CD4-positive, alpha-beta memory T cell (primary cell): Measurements from ENCODE around the gene FGF10. TPM values are rescaled to one million over a fixed set of nuclear protein-coding genes. Genes with fewer than 3 reads are reported as not detected.

ENCODE experiments used
- CTCF ChIA-PET: fragments of 350-600 bp; sonication (Branson Sonifier 250); formaldehyde crosslinking; loops from one replicate; lab custom pipeline; 2021; ENCODE audit warnings: inconsistent platforms; ENCODE audit not compliant: partially characterized antibody; lab: Charles Lee
- POLR2A ChIA-PET: fragments of 350-600 bp; sonication (Branson Sonifier 250); formaldehyde crosslinking; loops from one replicate; lab custom pipeline; 2021; ENCODE audit not compliant: partially characterized antibody; lab: Charles Lee
- DNase-seq, 5 donors: peaks; one replicate each; pipeline versions ENCODE4 v3.0.0 to v3.0.0-alpha.2; 2020 to 2022; ENCODE audit warnings: mixed read lengths in 1 of 5
- H3K27ac ChIP-seq: one replicate; pipeline ENCODE4 v1.7.0; 2013; ENCODE audit warnings: low read depth, low read length
- H3K27me3 ChIP-seq: 2 replicates; pipeline ENCODE4 v1.7.0; 2013; ENCODE audit warnings: mild to moderate bottlenecking, low read length, moderate library complexity; ENCODE audit not compliant: insufficient read depth
- H3K36me3 ChIP-seq: 2 replicates; pipeline ENCODE4 v1.7.0; 2013; ENCODE audit warnings: mild to moderate bottlenecking, low read length, moderate library complexity; ENCODE audit not compliant: insufficient read depth
- H3K4me1 ChIP-seq: 2 replicates; pipeline ENCODE4 v1.7.0; 2013; ENCODE audit warnings: mild to moderate bottlenecking, low read length, moderate library complexity; ENCODE audit not compliant: insufficient read depth
- H3K4me3 ChIP-seq, 2 donors: one replicate each; pipeline ENCODE4 v1.7.0; 2013; ENCODE audit warnings: low read length in 2 of 2, mild to moderate bottlenecking in 1 of 2
- H3K9me3 ChIP-seq, 2 donors: one replicate each; pipeline ENCODE4 v1.7.0; 2013; ENCODE audit warnings: low read length in 2 of 2, control low read depth in 1 of 2; ENCODE audit not compliant: control insufficient read depth in 1 of 2
- H3K27ac Mint-ChIP-seq, 7 donors: one replicate each; pipeline ENCODE4 v1.8.0; 2020 to 2021; ENCODE audit warnings: mixed read lengths in 7 of 7, mild to moderate bottlenecking in 6 of 7, inconsistent platforms in 3 of 7, moderate library complexity in 3 of 7
- H3K27me3 Mint-ChIP-seq, 2 donors: one replicate each; pipeline ENCODE4 v1.8.0; 2020 to 2021; ENCODE audit warnings: mixed read lengths in 2 of 2
- H3K36me3 Mint-ChIP-seq, 2 donors: one replicate each; pipeline ENCODE4 v1.8.0; 2020 to 2021; ENCODE audit warnings: mixed read lengths in 2 of 2, inconsistent platforms in 1 of 2, mild to moderate bottlenecking in 1 of 2
- H3K4me1 Mint-ChIP-seq, 4 donors: one replicate each; pipeline ENCODE4 v1.8.0; 2020 to 2021; ENCODE audit warnings: mixed read lengths in 4 of 4, mild to moderate bottlenecking in 1 of 4
- H3K4me3 Mint-ChIP-seq, 8 donors: one replicate each; pipeline ENCODE4 v1.8.0; 2020 to 2021; ENCODE audit warnings: mixed read lengths in 8 of 8, mild to moderate bottlenecking in 7 of 8, moderate library complexity in 6 of 8, inconsistent platforms in 3 of 8
- H3K9me3 Mint-ChIP-seq, 8 donors: one replicate each; pipeline ENCODE4 v1.8.0; 2020 to 2021; ENCODE audit warnings: mixed read lengths in 8 of 8, mild to moderate bottlenecking in 5 of 8, inconsistent platforms in 3 of 8, moderate library complexity in 1 of 8
- intact Hi-C: fragments of 100-400 bp; cut with micrococcal nuclease; formaldehyde crosslinking; loops from one replicate; pipeline ENCODE4 v1.15.1; 2023
- polyA plus RNA-seq, 2 donors: library from polyadenylated mRNA; unstranded; fragments of 300-500 nt; fragmentation: Illumina TruSeq; gene quantifications; one replicate each; pipeline ENCODE4 v1.2.3, GENCODE V29; 2021
- total RNA-seq, 2 experiments: library from RNA; stranded (reverse); gene quantifications; one replicate each; pipeline ENCODE4 v1.2.3, GENCODE V29; 2021

Gene FGF10
- total and polyA plus RNA-seq, 4 experiments from 2014 or later = not detected

GRCh38 chr5:44299394-44299793, 89.8 kb downstream of the FGF10 start:
- Mint-ChIP-seq H3K36me3 (no peaks in the 10 kb centered on the region), H3K4me3 (no peak overlapping the region), H3K27me3 (no peaks in the 10 kb centered on the region), H3K9me3 (peaks cover 0 to 7% (median 0%) of the 10 kb centered on the region in 8 donors), H3K4me1 (no peaks in the 10 kb centered on the region), H3K27ac (no peak overlapping the region)
- no peaks in the 10 kb centered on the region for H3K9me3 ChIP-seq
- no peaks in the 10 kb centered on the region for H3K27me3 ChIP-seq
- H3K27ac ChIP-seq = no peak overlapping the region
- H3K4me1 ChIP-seq = no peaks in the 10 kb centered on the region
- ChIA-PET POLR2A (no interaction called here), CTCF (no interaction called here)
- intact Hi-C loops = no loop called here
- no peaks in the 10 kb centered on the region for H3K36me3 ChIP-seq
- no peak for DNase-seq
- no peak overlapping the region for H3K4me3 ChIP-seq

GRCh38 chr5:44294516-44294915, 94.7 kb downstream of the FGF10 start:
- H3K4me1 ChIP-seq = no peaks in the 10 kb centered on the region
- no peaks in the 10 kb centered on the region for H3K27me3 Mint-ChIP-seq
- CTCF ChIA-PET = no interaction called here
- no peaks in the 10 kb centered on the region for H3K36me3 ChIP-seq
- H3K27ac Mint-ChIP-seq = no peak overlapping the region
- H3K27me3 ChIP-seq = no peaks in the 10 kb centered on the region
- no peak for DNase-seq
- no peaks in the 10 kb centered on the region for H3K9me3 ChIP-seq
- no peaks in the 10 kb centered on the region for H3K36me3 Mint-ChIP-seq
- intact Hi-C loops = no loop called here
- H3K9me3 Mint-ChIP-seq = peaks cover 0 to 14% (median 5%) of the 10 kb centered on the region in 8 donors
- H3K27ac ChIP-seq = no peak overlapping the region
- H3K4me3 Mint-ChIP-seq = no peak overlapping the region
- no peak overlapping the region for H3K4me3 ChIP-seq
- POLR2A ChIA-PET = no interaction called here
- H3K4me1 Mint-ChIP-seq = no peaks in the 10 kb centered on the region

DNA sequence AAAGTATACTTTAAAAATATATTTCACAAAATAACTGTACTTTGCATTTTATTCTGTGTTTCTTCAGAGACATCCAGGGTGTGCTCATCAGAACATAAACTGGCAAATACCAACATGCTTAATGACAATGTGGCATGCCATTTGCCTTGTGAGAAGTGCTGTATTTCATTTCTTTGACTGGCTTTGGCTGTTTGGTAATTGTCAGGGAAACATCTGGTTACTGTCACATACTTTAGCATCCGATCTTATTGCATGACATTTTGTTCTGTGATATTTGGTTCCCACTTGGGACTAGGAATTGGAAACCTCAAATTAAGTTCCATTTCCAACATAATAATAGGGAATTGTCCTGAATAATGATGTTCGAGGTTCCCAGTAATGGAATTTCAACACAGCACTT, 96.5 kb downstream of the FGF10 start:
- no peaks in the 10 kb centered on the region for H3K27me3 ChIP-seq
- no peaks in the 10 kb centered on the region for H3K9me3 ChIP-seq
- Mint-ChIP-seq H3K36me3 (no peaks in the 10 kb centered on the region), H3K27me3 (no peaks in the 10 kb centered on the region), H3K4me1 (no peaks in the 10 kb centered on the region), H3K4me3 (no peak overlapping the region), H3K27ac (no peak overlapping the region), H3K9me3 (peaks cover 0 to 15% (median 5%) of the 10 kb centered on the region in 8 donors)
- no peak overlapping the region for H3K27ac ChIP-seq
- CTCF ChIA-PET = no interaction called here
- DNase-seq = no peak
- POLR2A ChIA-PET = no interaction called here
- no peaks in the 10 kb centered on the region for H3K4me1 ChIP-seq
- intact Hi-C loops = no loop called here
- H3K4me3 ChIP-seq = no peak overlapping the region
- H3K36me3 ChIP-seq = no peaks in the 10 kb centered on the region

- no peak overlapping the region for H3K4me3 ChIP-seq
- Mint-ChIP-seq H3K36me3 (no peaks in the 10 kb centered on the region), H3K9me3 (peaks cover 0 to 4% (median 3%) of the 10 kb centered on the region in 8 donors), H3K4me3 (no peak overlapping the region), H3K27ac (no peak overlapping the region), H3K4me1 (no peaks in the 10 kb centered on the region), H3K27me3 (no peaks in the 10 kb centered on the region)
- no peak overlapping the region for H3K27ac ChIP-seq
- POLR2A ChIA-PET = no interaction called here
- no peaks in the 10 kb centered on the region for H3K9me3 ChIP-seq
- no peak for DNase-seq
- no peaks in the 10 kb centered on the region for H3K36me3 ChIP-seq
- intact Hi-C loops = no loop called here
- CTCF ChIA-PET = no interaction called here
- no peaks in the 10 kb centered on the region for H3K27me3 ChIP-seq
- H3K4me1 ChIP-seq = no peaks in the 10 kb centered on the region
These were observed 110.8 kb downstream of the FGF10 start for GRCh38 chr5:44278469-44278868.

DNA sequence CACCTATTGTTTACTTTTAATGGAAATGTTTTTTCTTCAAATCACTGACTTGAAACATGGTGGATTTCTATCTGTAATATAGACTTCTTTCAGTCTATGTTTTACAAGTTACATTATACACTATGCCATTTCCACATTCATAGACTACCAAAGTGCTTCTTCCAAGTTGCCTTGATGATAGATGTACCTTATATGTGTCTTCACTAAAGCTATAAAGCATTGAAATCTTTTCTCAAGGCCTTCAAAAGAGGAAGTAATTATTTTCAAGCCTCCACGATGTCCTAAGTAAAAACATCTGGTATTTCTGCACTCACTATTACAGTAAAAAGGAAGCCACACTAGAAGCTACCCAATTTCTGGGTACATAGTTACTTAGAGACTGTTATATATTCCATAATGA, 113.3 kb downstream of the FGF10 start:
- no peak overlapping the region for H3K4me3 Mint-ChIP-seq
- H3K27me3 Mint-ChIP-seq = no peaks in the 10 kb centered on the region
- H3K36me3 ChIP-seq = no peaks in the 10 kb centered on the region
- H3K27ac Mint-ChIP-seq = no peak overlapping the region
- H3K4me1 Mint-ChIP-seq = no peaks in the 10 kb centered on the region
- H3K27me3 ChIP-seq = no peaks in the 10 kb centered on the region
- CTCF ChIA-PET = no interaction called here
- intact Hi-C loops = no loop called here
- POLR2A ChIA-PET = no interaction called here
- no peak overlapping the region for H3K4me3 ChIP-seq
- peaks cover 0 to 11% (median 4%) of the 10 kb centered on the region in 8 donors for H3K9me3 Mint-ChIP-seq
- no peaks in the 10 kb centered on the region for H3K36me3 Mint-ChIP-seq
- no peak for DNase-seq
- H3K9me3 ChIP-seq = no peaks in the 10 kb centered on the region
- no peaks in the 10 kb centered on the region for H3K4me1 ChIP-seq
- H3K27ac ChIP-seq = no peak overlapping the region

DNA sequence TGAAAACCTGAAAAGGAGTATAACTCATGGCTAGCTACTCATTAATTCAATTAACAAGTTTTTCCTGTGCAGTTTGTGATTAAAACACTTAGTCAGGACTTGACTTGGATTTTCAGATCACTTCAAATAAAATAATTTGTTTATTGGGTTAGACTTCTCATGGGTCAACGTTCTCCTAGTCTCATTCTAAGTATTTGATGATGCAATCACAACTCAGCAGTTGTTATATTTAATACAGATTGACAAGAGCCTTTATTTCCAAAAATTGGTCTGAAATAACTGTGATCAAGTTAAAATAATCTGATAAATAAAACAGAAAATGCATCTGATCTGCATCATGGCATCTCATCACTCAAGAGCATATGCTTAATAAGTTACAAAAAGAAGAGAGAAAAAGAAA, 113.9 kb downstream of the FGF10 start:
- POLR2A ChIA-PET = no interaction called here
- no peaks in the 10 kb centered on the region for H3K36me3 Mint-ChIP-seq
- Histone ChIP-seq H3K27me3 (no peaks in the 10 kb centered on the region), H3K4me1 (no peaks in the 10 kb centered on the region), H3K36me3 (no peaks in the 10 kb centered on the region), H3K9me3 (no peaks in the 10 kb centered on the region), H3K27ac (no peak overlapping the region), H3K4me3 (no peak overlapping the region)
- CTCF ChIA-PET = no interaction called here
- DNase-seq = no peak
- intact Hi-C loops = no loop called here
- no peak overlapping the region for H3K4me3 Mint-ChIP-seq
- no peaks in the 10 kb centered on the region for H3K27me3 Mint-ChIP-seq
- H3K4me1 Mint-ChIP-seq = no peaks in the 10 kb centered on the region
- H3K27ac Mint-ChIP-seq = no peak overlapping the region
- H3K9me3 Mint-ChIP-seq = peaks cover 0 to 11% (median 3%) of the 10 kb centered on the region in 8 donors

- H3K9me3 Mint-ChIP-seq = peaks cover 0 to 7% (median 2%) of the 10 kb centered on the region in 8 donors
- no peak overlapping the region for H3K27ac Mint-ChIP-seq
- POLR2A ChIA-PET = no interaction called here
- no peaks in the 10 kb centered on the region for H3K9me3 ChIP-seq
- no peak overlapping the region for H3K4me3 Mint-ChIP-seq
- H3K27me3 ChIP-seq = no peaks in the 10 kb centered on the region
- CTCF ChIA-PET = no interaction called here
- no peaks in the 10 kb centered on the region for H3K36me3 ChIP-seq
- no peak overlapping the region for H3K27ac ChIP-seq
- intact Hi-C loops = no loop called here
- no peaks in the 10 kb centered on the region for H3K27me3 Mint-ChIP-seq
- no peaks in the 10 kb centered on the region for H3K4me1 Mint-ChIP-seq
- no peak for DNase-seq
- no peaks in the 10 kb centered on the region for H3K4me1 ChIP-seq
- no peaks in the 10 kb centered on the region for H3K36me3 Mint-ChIP-seq
- H3K4me3 ChIP-seq = no peak overlapping the region
These were observed 121.3 kb downstream of the FGF10 start for GRCh38 chr5:44267909-44268308.
